B cell (primary cell): ENCODE measurements around the gene ERBB3. TPM values are rescaled to one million over a fixed set of nuclear protein-coding genes. Genes with fewer than 3 reads are reported as not detected.

Experiments used
- ATAC-seq: fragments of 200-7000 bp; cut with Tn5 transposase; one replicate; pipeline ENCODE4 v1.10.0; 2021; ENCODE audit warnings: low read depth, mild to moderate bottlenecking, moderate number of reproducible peaks, moderate library complexity
- CTCF ChIA-PET: fragments of 350-600 bp; sonication (Branson Sonifier 250); formaldehyde crosslinking; loops from one replicate; lab custom pipeline; 2021; ENCODE audit warnings: antibody characterized with exemption, inconsistent platforms; lab: Charles Lee
- POLR2A ChIA-PET: fragments of 350-600 bp; sonication (Branson Sonifier 250); formaldehyde crosslinking; loops from one replicate; lab custom pipeline; 2021; ENCODE audit warnings: antibody characterized with exemption; lab: Charles Lee
- DNase-seq: peaks from one replicate; pipeline ENCODE4 v3.0.0; 2013
- H2AFZ ChIP-seq: 2 replicates; pipeline ENCODE4 v1.6.1; 2012; ENCODE audit warnings: mild to moderate bottlenecking, low read depth, low read length; ENCODE audit not compliant: insufficient read depth, poor library complexity, severe bottlenecking
- H3K27ac ChIP-seq, 2 donors: 1 replicate in 1 of 2; 2 replicates in 1 of 2; pipeline ENCODE4 v1.5.1; 2012 to 2013; ENCODE audit warnings: low read length in 2 of 2, mild to moderate bottlenecking in 2 of 2, moderate library complexity in 1 of 2
- H3K27me3 ChIP-seq, 4 experiments: fragments of 200-600 bp in 1 of 4; sonication (generic) in 1 of 4; replicated peaks in 1 of 4; 1 replicate in 2 of 4; 2 replicates in 2 of 4; pipeline versions ENCODE4 v1.6.1 to v1.7.0; 2013 to 2016; ENCODE audit warnings: low read length in 3 of 4, mild to moderate bottlenecking in 2 of 4, mixed read lengths in 1 of 4, moderate library complexity in 1 of 4; ENCODE audit not compliant: insufficient read depth in 4 of 4, control insufficient read depth in 3 of 4; ENCODE audit errors: control extremely low read depth in 1 of 4
- H3K36me3 ChIP-seq, 2 experiments: replicated peaks in 1 of 2; 1 replicate in 1 of 2; 2 replicates in 1 of 2; pipeline versions ENCODE4 v1.6.1 to v1.7.1; 2013; ENCODE audit warnings: low read length in 1 of 2; ENCODE audit not compliant: insufficient read depth in 2 of 2, control insufficient read depth in 1 of 2; ENCODE audit errors: control extremely low read depth in 1 of 2, extremely low read depth in 1 of 2
- H3K4me1 ChIP-seq, 2 donors: fragments of 200-600 bp in 1 of 2; sonication (generic) in 1 of 2; 1 replicate in 1 of 2; 2 replicates in 1 of 2; pipeline versions ENCODE4 v1.5.1 to v1.6.1; 2013 to 2017; ENCODE audit warnings: low read length in 2 of 2; ENCODE audit not compliant: control insufficient read depth in 2 of 2, insufficient read depth in 2 of 2
- H3K4me2 ChIP-seq: replicated peaks from 2 replicates; pipeline ENCODE3; 2012; ENCODE audit warnings: mild to moderate bottlenecking, low read depth, low read length; ENCODE audit not compliant: poor library complexity, severe bottlenecking
- H3K4me3 ChIP-seq, 5 experiments: fragments of 200-600 bp in 1 of 5; sonication (generic) in 1 of 5; 1 replicate in 3 of 5; 2 replicates in 2 of 5; pipeline versions ENCODE4 v1.5.1 to v1.7.0; 2011 to 2016; ENCODE audit warnings: low read length in 4 of 5, mild to moderate bottlenecking in 4 of 5, low read depth in 2 of 5, control low read depth in 1 of 5, moderate library complexity in 1 of 5; ENCODE audit not compliant: insufficient read depth in 1 of 5; ENCODE audit errors: control extremely low read depth in 1 of 5, extremely low read depth in 1 of 5
- H3K79me2 ChIP-seq: fragments of 200-600 bp; sonication (generic); one replicate; pipeline ENCODE4 v1.6.0; 2016; ENCODE audit warnings: low read length; ENCODE audit not compliant: control insufficient read depth, insufficient read depth
- H3K9ac ChIP-seq: fragments of 200-600 bp; sonication (generic); 2 replicates; pipeline ENCODE4 v1.6.1; 2017; ENCODE audit warnings: mild to moderate bottlenecking, low read length, moderate library complexity
- H3K9me3 ChIP-seq, 3 donors: one replicate each; pipeline versions ENCODE4 v1.6.1 to v1.7.1; 2013; ENCODE audit warnings: low read length in 2 of 3; ENCODE audit not compliant: control insufficient read depth in 2 of 3, insufficient read depth in 1 of 3; ENCODE audit errors: control extremely low read depth in 1 of 3
- H4K20me1 ChIP-seq: 2 replicates; pipeline ENCODE4 v1.6.0; 2012; ENCODE audit warnings: mild to moderate bottlenecking, low read length; ENCODE audit not compliant: insufficient read depth, control insufficient read depth, poor library complexity, severe bottlenecking
- H3K27ac Mint-ChIP-seq: one replicate; pipeline ENCODE4 v1.8.0; 2021; ENCODE audit warnings: mixed read lengths
- H3K27me3 Mint-ChIP-seq: one replicate; pipeline ENCODE4 v1.8.0; 2021; ENCODE audit warnings: mixed read lengths
- H3K4me1 Mint-ChIP-seq: one replicate; pipeline ENCODE4 v1.8.0; 2021; ENCODE audit warnings: mixed read lengths
- H3K4me3 Mint-ChIP-seq: one replicate; pipeline ENCODE4 v1.8.0; 2021; ENCODE audit warnings: mixed read lengths
- H3K9me3 Mint-ChIP-seq: one replicate; pipeline ENCODE4 v1.8.0; 2022; ENCODE audit warnings: mixed read lengths; ENCODE audit not compliant: insufficient read depth
- EZH2 ChIP-seq: IDR thresholded peaks from 2 replicates; pipeline ENCODE4 v1.6.1; 2012; ENCODE audit warnings: borderline replicate concordance, low read depth, mild to moderate bottlenecking, moderate library complexity, low read length; ENCODE audit not compliant: insufficient read depth, poor library complexity, severe bottlenecking
- WGBS: methylation state at CpG from one replicate; pipeline ENCODE4 v1.1.5; 2013; ENCODE audit warnings: missing lambda C conversion rate; ENCODE audit not compliant: insufficient coverage; 5-methylcytosine and 5-hydroxymethylcytosine counted together
- intact Hi-C: fragments of 100-400 bp; cut with micrococcal nuclease; formaldehyde crosslinking; loops from one replicate; pipeline ENCODE4 v1.10.0; 2022
- polyA plus RNA-seq: library from polyadenylated mRNA; depleted of rRNA; stranded (reverse); fragments of >200 nt; gene quantifications from 2 replicates; pipeline ENCODE4 v1.2.3, GENCODE V29; 2012
- total RNA-seq, 2 donors: library from RNA; stranded (reverse); fragments of 120-200 nt in 1 of 2; gene quantifications; 1 replicate in 1 of 2; 2 replicates in 1 of 2; pipeline versions ENCODE4 v1.2.3 to v1.2.4, GENCODE V29; 2013 to 2022
- TF ChIP-seq, protein P1 (sequence below): fragments of 200-600 bp; IDR thresholded peaks from one replicate; pipeline ENCODE4 v1.8.0; 2022; ENCODE audit warnings: antibody characterized with exemption, mild to moderate bottlenecking

The ERBB3 gene
- total and polyA plus RNA-seq, 2 donors (not counting 1 experiment from before 2014, with no cell fraction given) = 0.10 TPM; not detected in 1

DNA sequence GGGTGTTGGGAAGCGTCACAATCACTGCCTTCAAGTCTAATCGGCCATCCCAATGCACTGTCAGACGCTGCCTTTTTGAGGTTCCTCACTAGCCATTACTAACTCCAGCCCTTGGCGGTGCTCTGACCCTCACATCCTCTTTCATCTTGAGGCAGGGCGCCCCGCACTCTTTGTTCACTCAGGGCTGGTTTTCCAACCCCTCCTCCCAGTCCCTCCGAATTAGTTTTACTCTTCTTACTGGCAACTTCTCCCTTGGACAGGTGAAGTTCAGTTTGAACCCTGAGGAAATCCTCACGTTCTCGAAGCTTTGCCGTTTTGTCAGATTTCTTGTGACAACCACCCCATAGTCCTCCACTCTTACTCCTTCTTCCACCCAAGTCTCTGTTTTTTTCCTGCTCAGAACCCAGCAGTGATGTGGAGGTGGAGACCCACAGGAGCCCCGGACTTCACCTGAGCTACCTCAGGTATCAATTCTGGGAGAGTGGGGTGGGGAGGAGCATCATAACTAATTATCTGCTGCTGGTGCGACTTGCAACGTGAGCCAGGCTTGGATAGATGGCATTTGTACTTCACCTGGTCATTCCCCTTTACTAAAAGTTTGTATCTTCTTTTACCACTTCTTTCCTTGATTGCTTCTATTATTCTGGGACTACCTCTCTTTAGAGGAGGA lies 38.9 kb downstream of the ERBB3 start:
- H3K4me3 Mint-ChIP-seq = peak overlapping the region; percentile 99
- Histone ChIP-seq H3K79me2 (peaks cover 55% of the 10 kb centered on the region), H3K36me3 (peaks cover 0 to 31% of the 10 kb centered on the region in 2 experiments), H3K27me3 (no peaks in the 10 kb centered on the region), H3K9ac (peak overlapping the region; percentile 79), H3K4me1 (peaks cover 17 to 30% of the 10 kb centered on the region in 2 donors), H3K4me3 (peak overlapping the region; percentile 66 to 97 (median 75)), H3K9me3 (no peaks in the 10 kb centered on the region), H2AFZ (peak overlapping the region; percentile 79), H4K20me1 (peaks cover 4% of the 10 kb centered on the region), H3K4me2 (peak overlapping the region; percentile 85), H3K27ac (peak overlapping the region; percentile 85 to 94)
- intact Hi-C loops = loop anchor here (1.0 to 5.0 kb wide), 20 partner anchors 7 to 1633 kb away; partner anchors contain the start of genes ANKRD52, CDK4, COQ10A and CS
- TF ChIP-seq EZH2 = no peak
- TF ChIP-seq, protein P1, sequence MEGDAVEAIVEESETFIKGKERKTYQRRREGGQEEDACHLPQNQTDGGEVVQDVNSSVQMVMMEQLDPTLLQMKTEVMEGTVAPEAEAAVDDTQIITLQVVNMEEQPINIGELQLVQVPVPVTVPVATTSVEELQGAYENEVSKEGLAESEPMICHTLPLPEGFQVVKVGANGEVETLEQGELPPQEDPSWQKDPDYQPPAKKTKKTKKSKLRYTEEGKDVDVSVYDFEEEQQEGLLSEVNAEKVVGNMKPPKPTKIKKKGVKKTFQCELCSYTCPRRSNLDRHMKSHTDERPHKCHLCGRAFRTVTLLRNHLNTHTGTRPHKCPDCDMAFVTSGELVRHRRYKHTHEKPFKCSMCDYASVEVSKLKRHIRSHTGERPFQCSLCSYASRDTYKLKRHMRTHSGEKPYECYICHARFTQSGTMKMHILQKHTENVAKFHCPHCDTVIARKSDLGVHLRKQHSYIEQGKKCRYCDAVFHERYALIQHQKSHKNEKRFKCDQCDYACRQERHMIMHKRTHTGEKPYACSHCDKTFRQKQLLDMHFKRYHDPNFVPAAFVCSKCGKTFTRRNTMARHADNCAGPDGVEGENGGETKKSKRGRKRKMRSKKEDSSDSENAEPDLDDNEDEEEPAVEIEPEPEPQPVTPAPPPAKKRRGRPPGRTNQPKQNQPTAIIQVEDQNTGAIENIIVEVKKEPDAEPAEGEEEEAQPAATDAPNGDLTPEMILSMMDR = no peak
- ChIA-PET CTCF (interaction anchor here (0.6 to 13.8 kb wide), 40 partner anchors 9 to 992 kb away, joined by 3 to 247 read pairs (median 4); partner anchors contain the start of genes ANKRD52, CNPY2, ERBB3 and ESYT1), POLR2A (interaction anchor here (0.6 to 4.4 kb wide), 15 partner anchors 9 to 381 kb away, joined by 3 to 49 read pairs (median 6); partner anchors contain the start of genes ANKRD52, ESYT1, MYL6 and MYL6B)
- H3K27ac Mint-ChIP-seq = peak overlapping the region; percentile 99
- H3K27me3 Mint-ChIP-seq = no peaks in the 10 kb centered on the region
- peaks cover 38% of the 10 kb centered on the region for H3K4me1 Mint-ChIP-seq
- no peaks in the 10 kb centered on the region for H3K9me3 Mint-ChIP-seq
- DNase-seq (no peak), ATAC-seq (no peak)
- WGBS = under 1% methylated on average over 7 of the region's 13 CpGs

GRCh38 chr12:56119361-56119796 lies 39.4 kb downstream of the ERBB3 start:
- no peaks in the 10 kb centered on the region for H3K27me3 Mint-ChIP-seq
- Histone ChIP-seq H3K4me1 (peaks cover 17 to 30% of the 10 kb centered on the region in 2 donors), H3K79me2 (peaks cover 60% of the 10 kb centered on the region), H2AFZ (peak overlapping the region; percentile 79), H3K9me3 (no peaks in the 10 kb centered on the region), H3K36me3 (peaks cover 0 to 31% of the 10 kb centered on the region in 2 experiments), H3K27me3 (no peaks in the 10 kb centered on the region), H3K27ac (peak overlapping the region; percentile 85 to 94), H3K4me3 (no peak overlapping the region), H4K20me1 (peaks cover 4% of the 10 kb centered on the region), H3K4me2 (peak overlapping the region; percentile 85), H3K9ac (peak overlapping the region; percentile 79)
- no peaks in the 10 kb centered on the region for H3K9me3 Mint-ChIP-seq
- intact Hi-C loops = loop anchor here (1.0 to 5.0 kb wide), 10 partner anchors 38 to 1633 kb away; partner anchors contain the start of genes CDK4, COQ10A, DNAJC14 and MBD6
- POLR2A ChIA-PET = interaction anchor here (1.9 to 3.8 kb wide), 4 partner anchors 8 to 241 kb away, joined by 7 to 49 read pairs (median 26); partner anchors contain the start of genes ESYT1, RNF41, SMARCC2 and STAT2
- TF ChIP-seq, protein P1 = peak; percentile 69
- TF ChIP-seq EZH2 = no peak
- CTCF ChIA-PET = interaction anchor here (0.7 to 13.8 kb wide), 24 partner anchors 8 to 348 kb away, joined by 3 to 247 read pairs (median 5); partner anchors contain the start of genes ANKRD52, COQ10A, ESYT1 and PA2G4
- H3K4me1 Mint-ChIP-seq = peaks cover 43% of the 10 kb centered on the region
- DNase-seq (peak; percentile 76), ATAC-seq (no peak)
- H3K27ac Mint-ChIP-seq = peak overlapping the region; percentile 99
- H3K4me3 Mint-ChIP-seq = peak overlapping the region; percentile 99
- 0% methylated on average over 2 of the region's 2 CpGs for WGBS
